Chondrocyte (in vitro differentiated cells): ENCODE data around the gene HOXC11. TPM values are rescaled to one million over a fixed set of nuclear protein-coding genes. Genes with fewer than 3 reads are reported as not detected.

ENCODE experiments used
- DNase-seq: peaks from one replicate; pipeline ENCODE4 v3.0.0; 2021; ENCODE audit warnings: mixed read lengths, low spot score
- H3K27ac Mint-ChIP-seq: one replicate; pipeline ENCODE4 v1.8.0; 2021; ENCODE audit warnings: mild to moderate bottlenecking, moderate library complexity, mixed read lengths; ENCODE audit not compliant: unreplicated experiment
- H3K27me3 Mint-ChIP-seq: 2 replicates; pipeline ENCODE4 v1.8.0; 2021; ENCODE audit warnings: low read depth, mixed read lengths
- H3K36me3 Mint-ChIP-seq: 2 replicates; pipeline ENCODE4 v1.8.0; 2021; ENCODE audit warnings: low read depth, mixed read lengths
- H3K4me1 Mint-ChIP-seq: 2 replicates; pipeline ENCODE4 v1.8.0; 2021; ENCODE audit warnings: low read depth, mild to moderate bottlenecking, mixed read lengths
- H3K4me3 Mint-ChIP-seq: one replicate; pipeline ENCODE4 v1.8.0; 2021; ENCODE audit warnings: mild to moderate bottlenecking, moderate library complexity, mixed read lengths; ENCODE audit not compliant: unreplicated experiment
- H3K9me3 Mint-ChIP-seq: 2 replicates; pipeline ENCODE4 v1.8.0; 2021; ENCODE audit warnings: low read depth, mixed read lengths
- CTCF ChIP-seq: fragments of 200-600 bp; sonication (generic); IDR thresholded peaks from 2 replicates; pipeline ENCODE4 v1.5.0; 2021; ENCODE audit warnings: antibody characterized with exemption, mild to moderate bottlenecking, moderate library complexity
- total RNA-seq: library from RNA; stranded (reverse); gene quantifications from 3 replicates; pipeline ENCODE4 v1.2.1, GENCODE V29; 2021

HOXC11 gene
- total RNA-seq, 1 donor from 2014 or later: not detected

DNA sequence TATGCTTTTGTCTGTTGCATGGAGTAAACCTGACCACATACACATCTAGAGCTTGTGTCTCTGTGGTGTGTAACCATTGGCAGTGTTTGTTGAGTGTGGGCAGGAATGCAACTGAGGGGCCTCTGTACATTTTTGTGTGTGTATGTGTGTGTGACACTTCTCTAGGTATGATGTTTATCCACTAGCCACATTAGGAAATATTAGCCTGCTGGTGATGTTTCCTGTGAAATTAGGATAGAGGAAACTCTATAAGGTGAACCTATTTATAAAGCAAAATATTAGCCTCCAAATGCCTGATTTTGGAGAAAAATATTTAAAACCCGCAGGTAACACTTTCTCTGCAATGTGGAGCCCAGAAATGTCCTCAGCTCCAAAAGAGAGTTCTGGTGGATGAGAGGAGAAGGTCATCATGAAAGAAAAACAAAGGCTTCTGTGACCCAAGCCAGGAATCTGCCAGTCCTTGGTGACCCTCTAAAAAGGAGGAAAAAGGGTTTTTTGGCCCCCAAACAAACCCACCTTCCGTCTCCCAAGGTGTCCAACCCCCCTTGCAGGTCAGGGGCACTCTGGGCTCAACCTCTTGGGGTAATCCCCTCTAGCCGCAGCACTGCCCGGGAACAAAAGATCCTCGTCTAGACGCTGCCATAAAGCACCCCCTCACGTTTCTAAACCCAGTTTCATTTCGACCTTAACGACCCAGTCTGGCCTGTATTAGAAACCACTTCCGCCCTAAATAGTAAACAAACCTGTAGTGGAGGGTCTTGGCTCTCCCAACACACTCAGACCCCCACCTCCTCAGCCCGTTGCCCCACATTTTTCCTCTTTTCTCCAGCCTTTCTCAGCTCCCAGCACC, 4.9 kb downstream of the HOXC11 start:
- Mint-ChIP-seq H3K4me3 (no peak overlapping the region), H3K27me3 (peaks cover 83% of the 10 kb centered on the region), H3K9me3 (no peaks in the 10 kb centered on the region), H3K36me3 (peaks cover 5% of the 10 kb centered on the region), H3K27ac (no peak overlapping the region), H3K4me1 (peaks cover 16% of the 10 kb centered on the region)
- DNase-seq: no peak
- TF ChIP-seq CTCF: no peak

- no peak for DNase-seq
- no peaks in the 10 kb centered on the region for H3K9me3 Mint-ChIP-seq
- TF ChIP-seq CTCF: no peak
- no peak overlapping the region for H3K27ac Mint-ChIP-seq
- H3K4me1 Mint-ChIP-seq: peaks cover 12% of the 10 kb centered on the region
- peaks cover 3% of the 10 kb centered on the region for H3K36me3 Mint-ChIP-seq
- peaks cover 86% of the 10 kb centered on the region for H3K27me3 Mint-ChIP-seq
- H3K4me3 Mint-ChIP-seq: no peak overlapping the region
Measured at GRCh38 chr12:53978477-53979356, 5.8 kb downstream of the HOXC11 start.

DNA sequence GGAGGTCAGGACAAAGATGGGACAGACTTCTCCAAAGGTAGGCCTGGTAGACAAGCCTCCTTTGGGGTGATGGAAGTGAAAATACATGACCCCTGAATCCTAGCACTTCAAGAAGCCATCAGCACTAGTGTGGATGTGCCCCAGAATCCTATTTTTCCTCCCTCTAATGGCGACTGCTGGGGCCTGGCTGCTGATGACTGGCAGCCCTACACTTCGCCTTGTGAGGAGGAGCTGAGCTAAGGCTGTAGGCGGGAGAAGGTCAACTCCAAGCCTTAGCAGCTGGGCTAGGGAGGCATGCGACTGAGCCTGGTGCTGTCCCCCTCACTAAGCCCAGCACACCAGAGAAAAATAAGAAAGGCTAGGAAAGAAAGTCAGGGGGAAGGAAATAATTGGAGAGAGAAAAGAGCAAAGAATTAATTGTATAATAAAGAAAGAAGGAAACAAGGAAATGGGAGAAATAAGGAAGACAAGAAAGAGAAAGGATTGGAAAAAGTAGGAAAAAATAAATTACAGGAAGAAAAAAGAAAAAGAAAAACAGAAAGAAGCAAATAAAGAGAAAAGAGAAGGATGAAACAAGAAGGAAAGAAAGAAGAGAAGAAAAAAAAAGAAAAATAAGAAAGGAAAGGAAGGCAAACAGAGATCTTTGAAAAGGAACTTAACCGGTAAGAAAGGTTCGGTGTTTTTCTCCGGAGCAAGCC, 7.3 kb downstream of the HOXC11 start:
- Mint-ChIP-seq H3K9me3 (no peaks in the 10 kb centered on the region), H3K27me3 (peaks cover 89% of the 10 kb centered on the region), H3K27ac (no peak overlapping the region), H3K36me3 (peaks cover 3% of the 10 kb centered on the region), H3K4me3 (no peak overlapping the region), H3K4me1 (peaks cover 6% of the 10 kb centered on the region)
- DNase-seq: no peak
- TF ChIP-seq CTCF: no peak

- Mint-ChIP-seq H3K9me3 (no peaks in the 10 kb centered on the region), H3K27me3 (peaks cover 89% of the 10 kb centered on the region)
Measured at GRCh38 chr12:53980802-53981496, 8.0 kb downstream of the HOXC11 start.

More at GRCh38 chr12:53980802-53981496, 8.0 kb downstream of the HOXC11 start:
- Mint-ChIP-seq H3K27ac (no peak overlapping the region), H3K36me3 (peaks cover 1% of the 10 kb centered on the region), H3K4me3 (no peak overlapping the region), H3K4me1 (no peaks in the 10 kb centered on the region)
- no peak for TF ChIP-seq CTCF
- DNase-seq: no peak
